Stomach (tissue), 4 donors: Measurements from ENCODE around the gene DBNDD1.

Source experiments
- EP300 ChIP-seq: sonication (generic); formaldehyde crosslinking; IDR thresholded peaks from one replicate; pipeline ENCODE4 v1.6.1; 2017; ENCODE audit warnings: antibody characterized with exemption
- POLR2A ChIP-seq, 4 donors: fragments of 450-650 bp; IDR thresholded peaks; one replicate each; pipeline ENCODE4 v1.6.1; 2016; ENCODE audit warnings: antibody characterized with exemption in 4 of 4, control low read depth in 2 of 4, mild to moderate bottlenecking in 1 of 4, moderate library complexity in 1 of 4
- POLR2AphosphoS5 ChIP-seq, 3 donors: sonication (generic); formaldehyde crosslinking; IDR thresholded peaks; one replicate each; pipeline ENCODE4 v1.6.1; 2016; ENCODE audit warnings: antibody characterized with exemption in 3 of 3
- TF ChIP-seq, protein P1 (sequence below), 7 experiments: fragments of 450-650 bp in 4 of 7; fragments of 200-600 bp in 3 of 7; sonication (generic) in 3 of 7; IDR thresholded peaks; one replicate each; pipeline ENCODE4 v1.5.1; 2016 to 2019; ENCODE audit warnings: antibody characterized with exemption in 7 of 7, control low read depth in 2 of 7, mild to moderate bottlenecking in 1 of 7

DNA sequence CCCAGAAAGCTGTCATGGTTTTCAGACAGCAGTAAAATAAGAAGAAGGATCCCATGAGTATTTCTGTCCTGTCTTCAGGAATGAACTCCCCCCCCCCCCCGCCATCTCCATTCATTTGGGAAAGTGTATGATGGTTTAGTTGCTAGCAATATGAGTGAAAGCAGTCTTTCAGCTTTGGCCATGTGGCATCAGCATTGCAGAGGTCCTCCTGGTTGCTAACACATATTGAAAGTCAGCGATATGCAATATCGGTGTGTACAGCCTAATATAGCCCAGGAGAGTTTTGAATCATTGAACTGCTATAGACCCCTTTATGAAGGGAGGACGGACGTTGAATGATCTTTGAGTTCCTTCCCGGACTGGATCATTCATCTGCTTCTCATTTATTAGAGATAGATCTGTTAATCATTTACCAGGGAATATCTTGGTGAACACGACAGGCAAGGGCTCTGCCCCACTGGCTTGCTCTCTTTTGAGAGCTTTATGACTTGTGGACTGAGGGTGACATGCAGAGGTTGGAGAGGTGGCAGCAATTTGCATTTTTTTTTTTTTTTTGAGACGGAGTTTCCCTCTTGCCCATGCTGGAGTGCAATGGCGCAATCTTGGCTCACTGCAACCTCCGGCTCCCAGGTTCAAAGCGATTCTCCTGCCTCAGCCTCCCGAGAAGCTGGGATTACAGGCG, 45.5 kb downstream of the DBNDD1 start:
- TF ChIP-seq, protein P1, sequence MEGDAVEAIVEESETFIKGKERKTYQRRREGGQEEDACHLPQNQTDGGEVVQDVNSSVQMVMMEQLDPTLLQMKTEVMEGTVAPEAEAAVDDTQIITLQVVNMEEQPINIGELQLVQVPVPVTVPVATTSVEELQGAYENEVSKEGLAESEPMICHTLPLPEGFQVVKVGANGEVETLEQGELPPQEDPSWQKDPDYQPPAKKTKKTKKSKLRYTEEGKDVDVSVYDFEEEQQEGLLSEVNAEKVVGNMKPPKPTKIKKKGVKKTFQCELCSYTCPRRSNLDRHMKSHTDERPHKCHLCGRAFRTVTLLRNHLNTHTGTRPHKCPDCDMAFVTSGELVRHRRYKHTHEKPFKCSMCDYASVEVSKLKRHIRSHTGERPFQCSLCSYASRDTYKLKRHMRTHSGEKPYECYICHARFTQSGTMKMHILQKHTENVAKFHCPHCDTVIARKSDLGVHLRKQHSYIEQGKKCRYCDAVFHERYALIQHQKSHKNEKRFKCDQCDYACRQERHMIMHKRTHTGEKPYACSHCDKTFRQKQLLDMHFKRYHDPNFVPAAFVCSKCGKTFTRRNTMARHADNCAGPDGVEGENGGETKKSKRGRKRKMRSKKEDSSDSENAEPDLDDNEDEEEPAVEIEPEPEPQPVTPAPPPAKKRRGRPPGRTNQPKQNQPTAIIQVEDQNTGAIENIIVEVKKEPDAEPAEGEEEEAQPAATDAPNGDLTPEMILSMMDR (IDR thresholded peaks at IDR 0.05): no peak
- TF ChIP-seq POLR2A (IDR thresholded peaks at IDR 0.05) (no peak), EP300 (no peak), POLR2AphosphoS5 (IDR thresholded peaks at IDR 0.05) (no peak)
